K562 (cell line): Measurements from ENCODE around the gene N4BP3. TPM values are rescaled to one million over a fixed set of nuclear protein-coding genes. Genes with fewer than 3 reads are reported as not detected.

Experiments used
- ATAC-seq: fragments of 200-7000 bp; cut with Tn5 transposase; 3 replicates; pipeline ENCODE4 v1.9.1; 2020; ENCODE audit warnings: moderate library complexity
- BruUV-seq: library from RNA; stranded (reverse); fragments of 400-500 nt; replicated peaks from 2 replicates; lab custom pipeline; 2021; lab: Mats Ljungman, UMichigan
- CTCF ChIA-PET: fragments of 300-600 bp; formaldehyde crosslinking; extraction: SDS; loops from one replicate; lab custom pipeline; 2021; ENCODE audit warnings: low intra/inter-chr PET ratio; lab: Yijun Ruan, JAX
- POLR2A ChIA-PET: fragments of 300-600, 350-650 bp; sonication (Branson Sonifier 250); formaldehyde crosslinking; extraction: SDS; loops from one replicate; lab custom pipeline; 2021; ENCODE audit warnings: antibody characterized with exemption, inconsistent platforms; lab: Yijun Ruan, JAX
- DNase-seq, 4 experiments: peaks; one replicate each; pipeline versions ENCODE4 v3.0.0 to v3.0.0-alpha.2; 2011 to 2018; ENCODE audit warnings: low spot score in 3 of 4, mixed read lengths in 3 of 4; ENCODE audit errors: extremely low read depth in 1 of 4
- FAIRE-seq: peaks from 2 replicates; lab custom pipeline; 2011; peaks lifted over from hg19 to GRCh38; lab: Jason Lieb, UNC
- H2AFZ ChIP-seq: 2 replicates; pipeline ENCODE4 v1.6.0; 2011; ENCODE audit warnings: low read depth, low read length, control low read depth, inconsistent platforms
- H3K27ac ChIP-seq: fragments of 200-600 bp; 3 replicates; pipeline ENCODE4 v1.8.0; 2011; ENCODE audit warnings: low read depth, mild to moderate bottlenecking, control low read depth, inconsistent platforms, low read length, moderate library complexity, mixed read lengths; ENCODE audit errors: extremely low read depth
- H3K27me3 ChIP-seq, 2 experiments: fragments of 300-600 bp in 1 of 2; 2 replicates in 1 of 2; 3 replicates in 1 of 2; pipeline versions ENCODE4 v1.6.0 to v1.8.0; 2011; ENCODE audit warnings: inconsistent platforms in 2 of 2, low read length in 2 of 2, mild to moderate bottlenecking in 1 of 2, mixed read lengths in 1 of 2, moderate library complexity in 1 of 2; ENCODE audit not compliant: control insufficient read depth in 2 of 2, insufficient read depth in 2 of 2
- H3K36me3 ChIP-seq: fragments of 300-600 bp; 3 replicates; pipeline ENCODE4 v1.8.0; 2011; ENCODE audit warnings: mild to moderate bottlenecking, low read length, inconsistent platforms; ENCODE audit not compliant: control insufficient read depth, insufficient read depth
- H3K4me1 ChIP-seq, 2 experiments: fragments of 200-600 bp in 1 of 2; replicated peaks in 1 of 2; 2 replicates in 1 of 2; 3 replicates in 1 of 2; pipeline versions ENCODE4 v1.5.1 to v1.8.0; 2011; ENCODE audit warnings: inconsistent platforms in 2 of 2, low read length in 2 of 2, mild to moderate bottlenecking in 1 of 2, mixed read lengths in 1 of 2, moderate library complexity in 1 of 2; ENCODE audit not compliant: control insufficient read depth in 2 of 2, insufficient read depth in 2 of 2
- H3K4me2 ChIP-seq: 2 replicates; pipeline ENCODE4 v1.6.1; 2011; ENCODE audit warnings: low read length, control low read depth, inconsistent platforms, mixed read lengths; ENCODE audit not compliant: insufficient read depth
- H3K4me3 ChIP-seq: fragments of 200-600 bp; sonication (generic), shearing (Covaris generic); 2 replicates; pipeline ENCODE4 v1.5.1; 2016; ENCODE audit warnings: control low read depth, inconsistent platforms
- H3K79me2 ChIP-seq: fragments of 200-600 bp; 3 replicates; pipeline ENCODE4 v1.8.0; 2011; ENCODE audit warnings: low read length, inconsistent platforms; ENCODE audit not compliant: control insufficient read depth, insufficient read depth
- H3K9ac ChIP-seq, 2 experiments: 2 replicates each; pipeline versions ENCODE4 v1.6.0 to v1.6.1; 2011; ENCODE audit warnings: low read depth in 2 of 2, low read length in 2 of 2, control low read depth in 1 of 2, inconsistent platforms in 1 of 2, mild to moderate bottlenecking in 1 of 2, mixed read lengths in 1 of 2; ENCODE audit not compliant: insufficient read depth in 1 of 2
- H3K9me1 ChIP-seq: one replicate; pipeline ENCODE4 v1.6.0; 2011; ENCODE audit warnings: inconsistent platforms, mild to moderate bottlenecking, low read length, moderate library complexity; ENCODE audit not compliant: control insufficient read depth, insufficient read depth
- H3K9me3 ChIP-seq: replicated peaks from 2 replicates; pipeline ENCODE4 v1.5.1; 2011; ENCODE audit warnings: low read depth, low read length, inconsistent platforms; ENCODE audit not compliant: control insufficient read depth, insufficient read depth
- H4K20me1 ChIP-seq: replicated peaks from 2 replicates; pipeline ENCODE4 v1.6.1; 2011; ENCODE audit warnings: low read length, inconsistent platforms, mixed read lengths; ENCODE audit not compliant: control insufficient read depth, insufficient read depth
- DMBX1 ChIP-seq: fragments of 250-450 bp; sonication (Bioruptor Pico); IDR thresholded peaks from 2 replicates; pipeline ENCODE4 v1.8.0; 2022; ENCODE audit warnings: inconsistent platforms, mild to moderate bottlenecking, moderate library complexity, borderline replicate concordance
- WGBS: fragments of 100-300 bp; shearing (Covaris generic); methylation state at CpG from one replicate; pipeline ENCODE4 v1.1.6; 2016; ENCODE audit warnings: low coverage, mixed read lengths; ENCODE audit not compliant: insufficient coverage; ENCODE audit errors: missing lambda C conversion rate; 5-methylcytosine and 5-hydroxymethylcytosine counted together
- in situ Hi-C: fragments of 300-500 bp; cut with MboI; formaldehyde crosslinking; loops from 4 replicates; pipeline ENCODE4 v1.15.0; 2018; ENCODE audit warnings: inconsistent platforms, mixed read lengths
- intact Hi-C: fragments of 100-400 bp; cut with micrococcal nuclease; formaldehyde crosslinking; loops from 2 replicates; pipeline ENCODE4 v1.14.2; 2022
- polyA plus RNA-seq, 8 experiments: library from polyadenylated mRNA; depleted of rRNA in 4 of 8; stranded (reverse) in 5 of 8; unstranded in 3 of 8; fragments of >200 nt; fragmentation: Nextera tagmentation in 2 of 8; fragmentation: Illumina TruSeq in 1 of 8; extraction: Ambion mirVana in 2 of 8; extraction: Trizol in 1 of 8; gene quantifications; 2 replicates each; pipeline versions ENCODE4 v1.2.1 to v1.2.3, GENCODE V29; 2011 to 2014; ENCODE audit warnings: inconsistent platforms in 1 of 8, missing spikeins in 1 of 8
- total RNA-seq, 7 experiments: library from RNA; depleted of rRNA in 6 of 7; stranded (reverse); fragments of >200 nt in 6 of 7; fragmentation: Illumina TruSeq in 2 of 7; extraction: Trizol in 2 of 7; gene quantifications; 2 replicates each; pipeline versions ENCODE4 v1.2.1 to v1.2.3, GENCODE V29; 2011 to 2021; ENCODE audit warnings: low replicate concordance in 1 of 7
- TF ChIP-seq, protein P1 (sequence below): sonication (generic); formaldehyde crosslinking; IDR thresholded peaks from 2 replicates; pipeline ENCODE4 v1.8.0; 2023; ENCODE audit warnings: mild to moderate bottlenecking, missing genetic modification reagents

Gene N4BP3
- total and polyA plus RNA-seq, 9 of the 15 experiments (the other 6 are each of a cell fraction or from before 2014, with no cell fraction given), result 0.06 to 7.0 (median 2.4) TPM

DNA sequence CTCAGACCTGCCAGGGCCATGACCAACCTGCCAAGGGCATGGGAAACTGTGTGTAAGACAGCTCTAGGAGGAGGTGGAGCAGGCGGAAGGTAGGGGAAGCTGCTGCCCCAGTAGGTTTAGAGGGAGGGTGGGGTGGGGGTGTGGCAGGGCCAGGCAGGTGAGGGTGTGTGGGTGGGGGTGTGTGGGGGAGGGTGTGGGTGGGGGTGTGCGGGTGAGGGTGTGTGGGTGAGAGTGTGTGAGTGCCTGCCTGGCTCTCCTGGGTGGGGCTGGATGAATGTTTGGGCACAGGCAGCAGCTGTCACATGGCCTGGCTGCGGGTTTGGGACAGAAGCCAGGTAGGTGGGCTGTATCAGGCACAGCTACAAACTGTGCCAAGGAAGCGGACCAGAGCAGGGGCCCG, 8.8 kb upstream of the N4BP3 start:
- H3K79me2 ChIP-seq, result no peaks in the 10 kb centered on the region
- no peaks in the 10 kb centered on the region for H3K36me3 ChIP-seq
- H3K27ac ChIP-seq, result no peak overlapping the region
- no peaks in the 10 kb centered on the region; the same call in 1 of the 2 replicates for H3K9me3 ChIP-seq
- POLR2A ChIA-PET, result no interaction called here
- WGBS, result 30% methylated on average over 3 of the region's 5 CpGs
- no peak overlapping the region for H3K4me3 ChIP-seq
- H2AFZ ChIP-seq, result no peak overlapping the region
- FAIRE-seq, result no peak
- no peaks in the 10 kb centered on the region for H4K20me1 ChIP-seq
- peaks cover 0 to 6% of the 10 kb centered on the region in 2 experiments; a peak in 1 of 5 replicates for H3K4me1 ChIP-seq
- intact Hi-C loops (no loop called here), in situ Hi-C loops (no loop called here)
- H3K9ac ChIP-seq, result no peak overlapping the region
- H3K4me2 ChIP-seq, result no peak overlapping the region
- no peak for DNase-seq
- no peak for TF ChIP-seq DMBX1 (CRISPR knock-in tag)
- TF ChIP-seq, protein P1, sequence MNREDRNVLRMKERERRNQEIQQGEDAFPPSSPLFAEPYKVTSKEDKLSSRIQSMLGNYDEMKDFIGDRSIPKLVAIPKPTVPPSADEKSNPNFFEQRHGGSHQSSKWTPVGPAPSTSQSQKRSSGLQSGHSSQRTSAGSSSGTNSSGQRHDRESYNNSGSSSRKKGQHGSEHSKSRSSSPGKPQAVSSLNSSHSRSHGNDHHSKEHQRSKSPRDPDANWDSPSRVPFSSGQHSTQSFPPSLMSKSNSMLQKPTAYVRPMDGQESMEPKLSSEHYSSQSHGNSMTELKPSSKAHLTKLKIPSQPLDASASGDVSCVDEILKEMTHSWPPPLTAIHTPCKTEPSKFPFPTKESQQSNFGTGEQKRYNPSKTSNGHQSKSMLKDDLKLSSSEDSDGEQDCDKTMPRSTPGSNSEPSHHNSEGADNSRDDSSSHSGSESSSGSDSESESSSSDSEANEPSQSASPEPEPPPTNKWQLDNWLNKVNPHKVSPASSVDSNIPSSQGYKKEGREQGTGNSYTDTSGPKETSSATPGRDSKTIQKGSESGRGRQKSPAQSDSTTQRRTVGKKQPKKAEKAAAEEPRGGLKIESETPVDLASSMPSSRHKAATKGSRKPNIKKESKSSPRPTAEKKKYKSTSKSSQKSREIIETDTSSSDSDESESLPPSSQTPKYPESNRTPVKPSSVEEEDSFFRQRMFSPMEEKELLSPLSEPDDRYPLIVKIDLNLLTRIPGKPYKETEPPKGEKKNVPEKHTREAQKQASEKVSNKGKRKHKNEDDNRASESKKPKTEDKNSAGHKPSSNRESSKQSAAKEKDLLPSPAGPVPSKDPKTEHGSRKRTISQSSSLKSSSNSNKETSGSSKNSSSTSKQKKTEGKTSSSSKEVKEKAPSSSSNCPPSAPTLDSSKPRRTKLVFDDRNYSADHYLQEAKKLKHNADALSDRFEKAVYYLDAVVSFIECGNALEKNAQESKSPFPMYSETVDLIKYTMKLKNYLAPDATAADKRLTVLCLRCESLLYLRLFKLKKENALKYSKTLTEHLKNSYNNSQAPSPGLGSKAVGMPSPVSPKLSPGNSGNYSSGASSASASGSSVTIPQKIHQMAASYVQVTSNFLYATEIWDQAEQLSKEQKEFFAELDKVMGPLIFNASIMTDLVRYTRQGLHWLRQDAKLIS (CRISPR knock-in tag), result no peak
- no peak for ATAC-seq
- no peaks in the 10 kb centered on the region for H3K27me3 ChIP-seq
- BruUV-seq, result no TSS peak
- no peaks in the 10 kb centered on the region for H3K9me1 ChIP-seq
- CTCF ChIA-PET, result no interaction called here
